Prostate gland (tissue), 2 donors: ENCODE results near the gene ALK.

ENCODE experiments used
- CTCF ChIP-seq, 4 experiments: fragments of 200-600 bp in 2 of 4; fragments of 450-650 bp in 2 of 4; sonication (generic) in 2 of 4; IDR thresholded peaks; 1 replicate in 3 of 4; 2 replicates in 1 of 4; pipeline ENCODE4 v1.5.1; 2016 to 2019; ENCODE audit warnings: antibody characterized with exemption in 4 of 4, mild to moderate bottlenecking in 2 of 4, moderate library complexity in 2 of 4
- POLR2A ChIP-seq: fragments of 450-650 bp; IDR thresholded peaks from one replicate; pipeline ENCODE4 v1.6.1; 2016; ENCODE audit warnings: antibody characterized with exemption, mild to moderate bottlenecking
- POLR2AphosphoS5 ChIP-seq: sonication (generic); formaldehyde crosslinking; IDR thresholded peaks from one replicate; pipeline ENCODE4 v1.6.1; 2017; ENCODE audit warnings: antibody characterized with exemption

- TF ChIP-seq CTCF (IDR thresholded peaks at IDR 0.05) (no peak), POLR2AphosphoS5 (no peak), POLR2A (no peak)
Measured at GRCh38 chr2:29918941-29919340, 2.4 kb downstream of the ALK start.
